CD4-positive, alpha-beta T cell treated with Interleukin-10 for 1 hour (primary cell): ENCODE data around the gene UBE2O.
"Not testable (repeated sequence)": the region's sequence is repeated elsewhere in the genome, so short reads cannot be mapped to it uniquely, and the experiment has no call there.

Source experiments
- DNase-seq: peaks from one replicate; pipeline ENCODE4 v3.0.0-alpha.2; 2020

The UBE2O gene

DNA sequence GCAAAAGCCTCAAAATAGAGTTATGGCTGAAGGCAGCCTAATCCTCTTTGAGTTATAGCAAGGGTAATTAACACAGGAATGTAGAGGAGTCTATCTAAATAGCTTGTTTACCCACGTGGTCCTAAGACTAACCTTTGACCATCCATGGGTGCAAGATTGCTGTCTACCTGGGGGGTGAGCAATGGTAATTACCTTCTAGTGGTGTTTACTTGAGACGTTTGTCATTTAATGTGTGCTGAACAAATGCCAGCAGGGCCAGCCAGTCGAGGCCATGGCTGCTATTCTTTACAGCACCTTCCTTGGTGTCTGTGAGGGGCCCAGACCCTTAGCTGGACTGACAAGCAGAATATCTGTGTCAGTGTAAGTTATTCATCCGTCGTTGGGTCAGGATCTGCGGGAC is 85.3 kb downstream of the UBE2O start:
- DNase-seq, result no peak

DNA sequence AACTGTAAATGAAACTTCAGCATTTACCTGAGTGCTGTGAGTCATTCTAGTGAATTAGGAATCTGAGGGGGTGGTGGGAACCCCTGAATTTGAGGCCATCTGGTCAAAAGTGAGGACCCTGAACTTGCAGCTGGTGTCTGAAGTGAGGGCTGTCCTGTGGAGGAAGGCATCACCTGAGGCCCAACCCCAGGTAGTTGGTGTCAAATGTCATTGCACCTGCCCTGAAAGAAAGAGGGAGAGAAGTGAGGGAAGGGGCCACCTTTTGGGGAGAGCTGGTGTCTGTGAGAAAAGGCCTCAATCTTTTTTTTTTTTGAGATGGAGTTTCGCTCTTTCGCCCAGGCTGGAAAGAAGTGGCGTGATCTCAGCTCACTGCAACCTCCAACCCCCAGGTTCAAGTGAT is 86.7 kb downstream of the UBE2O start:
- DNase-seq, result no peak

DNA sequence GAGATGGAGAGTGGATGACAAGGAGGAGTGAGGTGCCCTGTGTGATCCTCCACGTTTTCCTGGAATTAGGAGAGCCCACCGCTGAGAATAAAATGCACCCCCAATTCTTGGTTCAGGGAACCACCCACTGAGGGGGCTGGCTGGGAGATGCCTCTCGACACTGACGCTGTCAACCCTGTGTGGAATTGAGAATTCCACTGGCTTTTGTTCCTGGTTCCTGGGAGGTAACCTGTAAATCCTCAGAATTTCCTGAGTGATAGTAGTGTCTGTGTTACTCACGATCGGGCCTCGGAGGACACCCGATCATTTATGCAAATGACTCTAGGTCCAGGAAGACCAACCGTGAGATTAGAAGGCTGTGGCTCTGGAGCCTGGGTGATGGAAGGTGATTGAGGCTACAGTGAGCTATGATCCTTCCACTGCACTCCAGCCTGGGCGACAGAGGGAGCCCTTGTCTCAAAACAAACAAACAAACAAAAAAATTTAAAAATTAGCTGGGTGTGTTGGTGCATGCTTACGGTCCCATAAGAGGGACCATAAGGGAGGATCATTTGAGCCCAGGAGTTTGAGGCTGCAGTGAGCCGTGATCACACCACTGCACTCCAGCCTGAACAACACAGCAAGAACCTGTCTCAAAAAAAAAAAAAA is 87.6 kb downstream of the UBE2O start:
- no peak for DNase-seq

DNA sequence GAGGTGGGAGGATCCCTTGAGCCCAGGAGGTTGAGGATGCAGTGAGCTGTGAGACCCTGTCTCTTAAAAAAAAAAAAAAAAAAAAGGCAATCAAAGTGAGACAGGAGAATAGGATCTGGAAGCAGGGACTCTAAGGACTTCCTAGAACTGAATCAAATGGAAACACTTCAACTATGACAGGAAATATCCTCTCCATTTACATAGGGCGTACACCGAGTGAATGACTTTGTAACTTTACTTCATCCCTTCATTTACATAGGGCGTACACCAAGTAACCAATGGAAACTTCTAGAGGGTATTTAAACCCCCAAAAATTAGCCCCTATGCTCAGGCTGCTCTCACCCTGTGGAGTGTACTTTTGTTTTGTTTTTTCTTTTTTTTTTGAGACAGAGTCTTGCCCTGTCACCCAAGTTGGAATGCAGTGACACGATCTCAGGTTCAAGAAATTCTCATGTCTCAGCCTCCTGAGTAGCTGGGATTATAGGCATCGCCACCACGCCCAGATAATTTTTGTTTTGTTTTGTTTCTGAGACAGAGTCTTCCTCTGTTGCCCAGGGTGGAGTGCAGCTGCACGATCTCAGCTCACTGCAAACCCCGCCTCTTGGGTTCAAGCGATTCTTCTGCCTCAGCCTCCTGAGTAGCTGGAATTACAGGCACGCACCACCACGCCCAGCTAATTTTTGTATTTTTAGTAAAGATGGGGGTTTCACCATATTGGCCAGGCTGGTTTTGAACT is 89.7 kb downstream of the UBE2O start:
- no peak for DNase-seq

DNA sequence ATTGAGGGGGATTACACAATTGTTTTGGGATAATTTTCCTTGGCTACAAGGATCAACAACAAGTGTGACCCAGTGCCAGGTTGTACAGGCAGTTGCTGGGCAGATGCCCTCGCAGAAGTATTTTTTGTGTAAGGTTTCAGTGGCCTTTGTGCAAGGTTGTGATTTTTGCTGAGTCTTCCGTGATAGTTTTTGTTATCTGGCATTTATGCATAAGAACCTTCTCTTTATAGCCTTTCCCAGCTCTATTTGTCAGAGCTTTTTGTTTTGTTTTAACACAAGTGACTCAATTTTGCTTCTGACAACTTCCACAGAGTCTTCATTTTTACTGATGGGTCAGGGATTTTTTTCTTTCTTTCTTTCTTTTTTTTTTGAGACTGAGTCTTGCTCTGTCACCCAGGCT is 92.5 kb downstream of the UBE2O start:
- no peak for DNase-seq

DNA sequence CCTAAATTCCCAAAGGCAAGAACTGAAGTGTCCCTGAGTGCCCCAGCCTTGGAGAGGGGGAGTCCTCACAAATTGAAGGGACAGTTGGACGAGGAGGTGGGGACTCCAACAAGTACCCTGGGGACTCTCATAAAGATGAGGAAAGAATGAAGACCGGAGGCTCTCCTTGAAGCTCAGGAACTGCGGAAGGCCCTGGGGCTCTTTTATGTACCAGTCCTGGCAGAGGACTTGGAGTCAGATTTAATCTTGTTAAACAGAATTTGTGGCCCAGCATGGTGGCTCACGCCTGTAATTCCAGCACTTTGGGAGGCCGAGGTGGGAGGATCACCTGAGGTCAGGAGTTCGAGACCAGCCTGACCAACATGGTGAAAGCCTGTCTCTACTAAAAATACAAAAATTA is 93.2 kb downstream of the UBE2O start:
- not testable (repeated sequence) for DNase-seq

DNA sequence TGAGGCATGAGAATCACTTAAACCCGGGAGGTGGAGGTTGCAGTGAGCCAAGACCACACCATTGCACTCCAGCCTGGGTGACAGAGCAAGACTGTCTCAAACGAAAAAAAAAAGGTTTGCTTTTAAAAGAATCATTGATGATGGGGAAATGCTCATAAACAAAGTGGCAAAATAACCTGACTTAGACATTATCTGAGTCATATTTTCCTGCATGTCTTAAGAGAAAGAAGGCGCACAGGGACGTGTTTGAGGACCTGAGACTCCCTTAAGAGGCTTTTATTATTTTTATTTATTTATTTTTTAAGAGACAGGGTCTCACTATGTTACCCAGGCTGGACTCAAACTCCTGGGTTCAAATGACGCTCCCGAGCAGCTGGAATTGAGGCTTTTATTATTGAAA is 93.6 kb downstream of the UBE2O start:
- no peak for DNase-seq

DNA sequence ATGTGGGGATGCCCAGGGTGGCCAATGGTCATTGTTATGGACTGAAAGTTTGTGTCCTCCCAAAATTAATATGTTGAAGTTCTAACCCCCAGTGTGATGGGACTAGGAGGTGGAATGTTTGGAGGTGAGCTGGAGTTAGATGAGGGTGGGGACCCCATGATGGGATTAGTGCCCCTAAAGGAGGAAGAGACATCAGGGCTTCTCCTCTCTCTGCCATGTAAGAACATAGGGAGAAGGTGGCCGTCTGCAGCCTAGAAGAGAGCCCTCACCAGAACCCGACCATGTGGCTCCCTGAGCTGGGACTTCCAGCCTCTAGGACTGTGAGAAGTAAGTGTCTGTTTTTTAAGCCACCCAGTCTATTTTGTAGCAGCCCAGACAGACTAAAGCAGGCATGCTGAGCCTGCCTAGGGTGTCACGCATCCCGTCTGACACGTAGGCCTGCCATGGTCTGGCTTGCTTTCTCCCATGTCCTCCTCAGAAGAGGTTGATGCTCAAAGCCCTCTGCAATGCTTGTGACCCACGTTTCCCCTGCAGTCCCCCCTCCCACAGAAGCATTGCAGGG is 95.3 kb downstream of the UBE2O start:
- no peak for DNase-seq

DNA sequence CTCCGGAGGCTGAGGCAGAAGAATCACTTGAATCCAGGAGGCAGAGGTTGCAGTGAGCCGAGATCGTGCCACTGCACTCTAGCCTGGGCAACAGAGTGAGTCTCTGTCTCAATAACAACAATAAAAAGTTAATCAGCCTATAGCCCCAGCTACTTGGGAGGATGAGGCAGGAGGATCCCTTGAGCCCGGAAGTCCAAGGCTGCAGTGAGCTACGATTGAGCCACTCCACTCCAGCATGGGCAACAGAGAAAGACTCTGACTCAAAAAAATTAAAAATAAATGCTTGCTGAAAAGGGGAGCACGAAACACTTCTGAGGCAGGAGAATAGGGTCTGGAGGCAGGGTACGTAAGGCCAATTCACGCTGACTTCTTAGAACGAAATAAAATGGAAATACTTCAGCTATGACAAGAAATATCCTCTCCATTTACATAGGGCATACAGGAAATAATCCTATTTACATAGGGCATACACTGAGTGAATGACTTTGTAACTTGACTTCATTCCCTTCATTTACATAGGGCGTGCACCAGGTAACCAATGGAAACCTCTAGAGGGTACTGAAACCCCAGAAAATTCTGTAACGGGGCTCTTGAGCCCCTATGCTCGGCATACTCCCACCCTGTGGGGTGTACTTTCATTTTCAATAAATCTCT is 96.0 kb downstream of the UBE2O start:
- no peak for DNase-seq

DNA sequence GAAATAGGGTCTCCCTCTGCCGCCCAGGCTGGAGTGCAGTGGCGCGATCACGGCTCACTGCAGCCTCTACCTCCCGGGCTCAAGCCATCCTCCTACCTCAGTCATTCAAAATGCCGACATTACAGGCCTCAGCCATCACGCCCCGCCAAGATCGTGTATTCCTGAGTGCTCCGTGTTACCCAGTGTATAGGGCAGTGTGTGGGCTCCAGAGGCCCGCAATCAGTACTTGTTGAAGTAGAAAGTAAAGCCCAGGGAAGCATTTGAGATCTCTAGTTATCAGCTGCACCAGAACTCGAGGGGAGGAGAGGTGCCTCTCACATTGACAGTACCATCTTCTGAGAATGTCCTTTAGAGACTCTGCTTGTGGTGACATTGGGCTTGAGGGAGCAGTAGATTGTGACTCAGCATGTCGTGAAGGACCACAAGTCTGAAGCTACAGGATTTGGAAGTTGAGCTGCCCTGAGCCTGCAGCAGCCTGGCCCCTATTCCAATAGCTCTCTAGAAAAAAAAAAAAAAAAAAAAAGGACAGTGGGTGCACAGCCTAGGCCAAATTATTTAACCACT is 98.1 kb downstream of the UBE2O start:
- no peak for DNase-seq

DNA sequence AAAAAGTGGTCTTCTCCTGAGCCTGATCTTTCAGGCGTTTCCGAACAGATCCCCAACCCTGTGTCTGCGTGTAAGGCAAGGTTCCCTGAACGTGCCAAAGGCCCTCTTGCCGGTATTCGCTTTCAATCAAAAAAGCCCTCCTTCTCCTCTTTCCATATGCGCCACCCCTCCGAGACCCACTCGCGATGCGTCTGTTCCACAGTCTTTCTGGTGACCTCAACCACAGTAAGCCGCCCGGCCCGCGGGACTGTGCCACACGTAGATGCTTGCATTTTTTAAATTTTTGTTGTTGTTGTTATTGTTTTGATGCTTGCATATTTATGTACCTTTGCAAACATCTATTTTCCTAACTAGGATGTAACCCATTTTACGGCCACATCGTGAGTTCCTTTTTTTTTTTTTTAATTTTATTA is 98.6 kb downstream of the UBE2O start:
- DNase-seq, result no peak

DNA sequence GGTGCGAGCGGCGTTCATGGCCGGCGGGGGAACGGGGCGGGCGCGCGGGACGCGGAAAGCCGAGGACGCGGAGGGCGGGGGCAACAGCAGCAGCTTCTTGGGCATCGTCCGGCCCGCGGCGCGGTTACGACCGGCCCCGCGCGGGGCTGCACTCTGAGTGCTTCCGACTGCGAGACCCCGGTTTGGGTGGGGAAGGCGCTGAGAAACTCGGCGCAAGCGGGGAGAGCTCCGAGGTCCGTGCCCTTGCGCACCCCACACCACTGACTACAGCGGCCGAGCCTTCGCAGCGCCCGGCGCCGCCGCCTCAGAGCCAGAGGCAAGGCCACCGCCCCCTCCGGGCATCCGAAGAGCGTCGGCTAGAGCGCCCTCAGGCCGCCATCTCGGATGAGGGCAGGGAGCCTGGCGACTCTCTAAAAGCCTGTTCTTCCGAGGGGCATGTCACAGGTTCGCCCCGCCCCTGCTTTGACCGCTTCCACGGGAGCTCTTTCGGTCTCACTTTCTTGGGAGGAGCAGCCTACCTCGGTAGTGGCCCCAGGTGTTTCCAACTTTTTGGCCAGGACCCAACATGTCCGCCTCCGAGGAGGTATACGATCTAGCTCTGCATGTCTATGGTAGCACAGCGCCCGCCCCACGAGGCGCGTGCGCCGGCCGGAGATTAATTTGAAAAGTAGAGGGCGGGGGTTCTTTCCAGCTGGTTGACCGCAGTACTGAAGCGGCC is 99.2 kb downstream of the UBE2O start, which contains the start of gene PRPSAP1:
PRPSAP1 (minus strand) TSS at position 318 of the 718 bp plus-strand sequence; CDS start at position 105, 213 bp downstream.
- peak; percentile 87 for DNase-seq

DNA sequence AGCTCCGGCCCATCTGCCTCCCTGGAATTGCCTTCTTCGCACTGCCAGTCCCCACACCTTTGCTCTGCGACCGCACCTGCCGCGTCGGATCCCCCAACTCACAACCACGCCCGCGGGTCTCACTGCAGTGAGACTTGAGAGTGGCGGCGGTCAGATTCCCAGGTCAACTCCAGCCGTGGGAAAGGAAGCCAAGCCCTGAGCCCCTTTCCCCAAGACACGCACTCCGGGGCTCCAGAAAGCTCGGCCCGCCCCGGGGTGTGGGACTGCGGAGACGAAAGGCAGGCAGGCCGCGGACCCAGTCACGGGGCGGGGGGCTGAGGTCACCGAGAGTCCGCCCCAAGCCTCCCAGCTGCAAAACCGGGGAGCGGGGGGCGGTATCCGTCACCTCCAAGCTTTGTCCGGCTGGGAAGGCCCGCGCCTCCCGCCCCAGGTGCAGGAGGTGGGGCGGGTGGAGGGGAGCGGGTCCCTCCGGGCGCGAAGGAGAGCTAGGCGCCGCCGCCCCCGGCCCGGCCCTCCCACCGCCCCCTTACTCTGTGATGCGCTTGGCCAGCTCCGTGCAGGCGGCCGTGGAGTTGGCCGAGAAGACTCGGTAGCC is 99.9 kb downstream of the UBE2O start:
- DNase-seq, result peak; percentile 2

DNA sequence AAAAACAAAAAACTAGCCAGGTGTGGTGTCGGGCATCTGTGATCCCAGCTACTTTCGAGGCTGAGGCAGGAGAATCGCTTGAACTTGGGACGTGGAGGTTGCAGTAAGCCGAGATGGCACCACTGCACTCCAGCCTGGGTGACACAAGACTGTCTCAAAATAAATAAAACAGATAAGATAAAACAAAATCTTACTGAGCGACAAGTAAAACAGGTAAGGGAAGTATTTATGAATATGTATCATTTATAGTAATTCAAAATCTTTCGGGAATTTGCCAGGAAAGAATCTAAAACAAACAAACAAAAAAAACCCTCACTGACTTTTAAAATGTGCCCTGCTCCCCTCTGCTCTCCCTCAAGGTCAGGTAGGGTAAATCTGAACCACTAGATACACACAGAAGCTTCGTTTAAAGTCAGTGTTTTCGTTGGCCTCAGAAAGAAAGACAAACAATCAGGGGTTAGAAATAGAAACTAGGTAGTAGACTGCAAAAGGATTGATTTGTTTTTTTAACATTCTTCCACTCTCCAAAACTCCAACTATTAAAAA is 101.4 kb downstream of the UBE2O start:
- no peak for DNase-seq

DNA sequence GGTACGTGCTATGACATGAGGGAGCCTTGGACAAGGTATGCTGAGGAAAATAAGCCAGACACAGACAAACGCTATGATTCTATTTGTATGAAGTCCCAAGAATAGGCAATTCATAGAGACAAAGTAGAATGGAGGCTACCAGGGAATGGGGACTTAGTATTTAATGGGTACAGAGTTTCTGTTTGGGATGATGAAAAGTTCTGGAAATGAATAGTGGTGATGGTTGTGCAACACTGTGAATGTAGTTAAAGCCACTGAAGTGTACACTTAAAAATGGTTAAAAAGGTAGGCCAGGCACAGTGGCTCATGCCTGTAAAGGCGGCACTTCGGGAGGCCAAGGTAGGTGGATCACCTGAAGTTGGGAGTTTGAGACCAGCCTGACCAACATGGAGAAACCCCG is 102.5 kb downstream of the UBE2O start:
- no peak for DNase-seq

DNA sequence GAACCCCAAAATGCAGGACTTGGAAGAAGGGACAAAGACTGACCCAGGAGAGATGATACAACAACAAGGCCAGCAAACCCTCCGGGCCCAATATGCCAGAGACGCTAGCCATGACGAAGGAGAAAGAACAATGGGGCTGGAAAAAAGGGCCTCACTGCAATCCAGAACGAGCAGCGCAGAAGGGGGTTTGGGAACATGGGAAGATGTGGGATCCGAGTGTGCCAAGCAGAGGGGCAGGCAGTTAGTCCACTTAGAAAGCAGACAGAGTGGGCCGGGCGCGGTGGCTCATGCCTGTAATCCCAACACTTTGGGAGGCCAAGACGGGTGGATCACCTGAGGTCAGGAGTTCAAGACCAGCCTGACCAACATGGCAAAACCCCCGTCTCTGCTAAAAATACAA is 106.0 kb downstream of the UBE2O start:
- DNase-seq, result not testable (repeated sequence)

DNA sequence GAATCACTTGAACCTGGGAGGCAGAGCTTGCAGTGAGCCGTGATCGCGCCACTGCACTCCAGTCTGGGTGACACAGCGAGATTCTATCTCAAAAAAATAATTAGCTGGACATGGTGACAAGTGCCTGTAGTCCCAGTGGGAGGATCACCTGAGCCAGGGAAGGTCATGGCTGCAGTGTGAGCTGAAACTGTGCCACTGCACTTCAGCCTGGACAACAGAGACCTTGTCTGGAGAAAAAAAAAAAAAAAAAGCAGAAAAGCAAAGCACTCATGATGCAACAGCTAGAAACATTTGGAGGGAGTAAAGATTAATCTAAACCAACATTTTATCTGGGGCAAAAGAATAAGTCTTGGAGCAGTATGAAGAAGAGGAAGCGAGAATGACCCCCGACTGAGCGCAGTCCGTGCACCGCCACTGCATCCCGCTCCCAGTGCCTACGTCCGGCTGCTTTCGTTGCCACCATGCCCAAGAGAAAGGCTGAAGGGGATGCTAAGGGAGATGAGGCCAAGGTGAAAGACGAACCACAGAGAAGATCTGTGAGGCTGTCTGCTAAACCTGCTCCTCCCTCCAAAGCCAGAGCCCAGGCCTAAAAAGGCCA is 107.5 kb downstream of the UBE2O start:
- no peak for DNase-seq

DNA sequence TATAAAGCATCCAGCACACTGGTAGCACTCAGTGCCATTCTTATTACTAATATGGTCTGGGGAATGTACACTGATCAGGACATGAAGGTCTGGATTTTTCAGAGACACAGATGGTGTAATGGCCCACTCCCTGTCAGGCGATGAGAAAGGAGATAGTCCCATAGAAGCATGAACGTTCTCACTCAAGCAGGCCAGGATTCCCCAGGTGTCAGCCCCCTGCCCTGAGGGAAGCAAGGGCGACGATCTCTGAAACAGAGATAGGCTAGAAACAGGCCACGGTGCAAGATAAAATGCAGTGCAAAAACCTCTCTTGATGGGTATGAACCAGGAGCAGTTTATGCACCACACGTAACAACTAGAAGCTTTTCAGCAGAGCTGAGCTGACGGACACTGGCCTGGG is 109.8 kb downstream of the UBE2O start:
- no peak for DNase-seq

DNA sequence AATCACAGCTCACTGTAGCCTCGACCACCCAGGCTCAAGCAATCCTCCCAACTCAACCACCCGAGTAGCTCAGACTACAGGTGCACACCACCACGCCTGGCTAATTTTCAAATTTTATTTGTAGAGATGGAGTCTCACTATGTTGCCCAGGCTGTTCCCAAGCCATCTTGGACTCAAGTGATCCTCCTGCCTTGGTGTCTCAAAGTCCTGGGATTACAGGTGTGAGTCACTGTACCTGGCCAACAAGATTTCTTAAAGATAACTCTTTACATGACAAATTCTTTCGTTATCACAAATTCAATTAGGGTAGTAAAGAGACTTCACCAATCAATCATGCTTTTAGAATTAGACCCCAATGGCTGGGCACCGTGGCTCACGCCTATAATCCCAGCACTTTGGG is 111.7 kb downstream of the UBE2O start:
- DNase-seq, result no peak
